ENCODE measurements around the gene STARD13.

- no peak for TF ChIP-seq YY1 (IDR thresholded peaks at IDR 0.05; ENCODE audit: insufficient read depth, insufficient read length)
- no peak for TF ChIP-seq ZNF274 (IDR thresholded peaks at IDR 0.05; ENCODE audit: low read depth, low read length)
These were observed 170.3 kb downstream of the STARD13 start for GRCh38 chr13:33115274-33115673.

All from NT2/D1 (cell line).